SK-N-SH (cell line): ENCODE data around the gene STARD13.

ENCODE experiments used
- EP300 ChIP-seq, 2 experiments: IDR thresholded peaks; 2 replicates each; pipeline versions ENCODE4 v1.4.0 to v1.6.1; 2012; ENCODE audit warnings: borderline replicate concordance in 1 of 2, low read depth in 1 of 2, low read length in 1 of 2
- GABPA ChIP-seq: IDR thresholded peaks from 2 replicates; pipeline ENCODE4 v1.4.0; 2012; ENCODE audit warnings: low read depth, mild to moderate bottlenecking
- IRF3 ChIP-seq: fragments of 150-350 bp; IDR thresholded peaks from 2 replicates; pipeline ENCODE4 v1.6.1; 2016; ENCODE audit warnings: mild to moderate bottlenecking, low read depth, low read length
- MAX ChIP-seq: IDR thresholded peaks from 2 replicates; pipeline ENCODE4 v1.4.0; 2012; ENCODE audit warnings: low read depth
- NFIC ChIP-seq: IDR thresholded peaks from 2 replicates; pipeline ENCODE4 v1.4.0; 2012; ENCODE audit warnings: borderline replicate concordance
- POLR2AphosphoS5 ChIP-seq: IDR thresholded peaks from 2 replicates; pipeline ENCODE4 v1.6.1; 2012; ENCODE audit warnings: low read depth, low read length
- RAD21 ChIP-seq: IDR thresholded peaks from 2 replicates; pipeline ENCODE4 v1.6.1; 2012; ENCODE audit warnings: mild to moderate bottlenecking, low read length
- REST ChIP-seq: IDR thresholded peaks from 2 replicates; pipeline ENCODE4 v1.6.1; 2012; ENCODE audit warnings: mild to moderate bottlenecking, low read depth, low read length, moderate library complexity
- RFX5 ChIP-seq: IDR thresholded peaks from 2 replicates; pipeline ENCODE4 v1.6.1; 2012; ENCODE audit warnings: mild to moderate bottlenecking, improper control_type of control experiment, low read length
- RXRA ChIP-seq: IDR thresholded peaks from 2 replicates; pipeline ENCODE4 v1.4.0; 2012; ENCODE audit warnings: low read depth, mild to moderate bottlenecking, borderline replicate concordance
- YY1 ChIP-seq: IDR thresholded peaks from 2 replicates; pipeline ENCODE4 v1.4.0; 2012; ENCODE audit warnings: low read depth, mild to moderate bottlenecking
- TF ChIP-seq, protein P1 (sequence below): fragments of 200-600 bp; sonication (generic); IDR thresholded peaks from 2 replicates; pipeline ENCODE4 v1.6.1; 2017; ENCODE audit warnings: antibody characterized with exemption, mild to moderate bottlenecking, moderate library complexity
- TF ChIP-seq, protein P2 (sequence below): IDR thresholded peaks from 2 replicates; pipeline ENCODE4 v1.4.0; 2012; ENCODE audit warnings: low read depth, borderline replicate concordance

- TF ChIP-seq, protein P1, sequence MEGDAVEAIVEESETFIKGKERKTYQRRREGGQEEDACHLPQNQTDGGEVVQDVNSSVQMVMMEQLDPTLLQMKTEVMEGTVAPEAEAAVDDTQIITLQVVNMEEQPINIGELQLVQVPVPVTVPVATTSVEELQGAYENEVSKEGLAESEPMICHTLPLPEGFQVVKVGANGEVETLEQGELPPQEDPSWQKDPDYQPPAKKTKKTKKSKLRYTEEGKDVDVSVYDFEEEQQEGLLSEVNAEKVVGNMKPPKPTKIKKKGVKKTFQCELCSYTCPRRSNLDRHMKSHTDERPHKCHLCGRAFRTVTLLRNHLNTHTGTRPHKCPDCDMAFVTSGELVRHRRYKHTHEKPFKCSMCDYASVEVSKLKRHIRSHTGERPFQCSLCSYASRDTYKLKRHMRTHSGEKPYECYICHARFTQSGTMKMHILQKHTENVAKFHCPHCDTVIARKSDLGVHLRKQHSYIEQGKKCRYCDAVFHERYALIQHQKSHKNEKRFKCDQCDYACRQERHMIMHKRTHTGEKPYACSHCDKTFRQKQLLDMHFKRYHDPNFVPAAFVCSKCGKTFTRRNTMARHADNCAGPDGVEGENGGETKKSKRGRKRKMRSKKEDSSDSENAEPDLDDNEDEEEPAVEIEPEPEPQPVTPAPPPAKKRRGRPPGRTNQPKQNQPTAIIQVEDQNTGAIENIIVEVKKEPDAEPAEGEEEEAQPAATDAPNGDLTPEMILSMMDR = no peak
- TF ChIP-seq RXRA (no peak), POLR2AphosphoS5 (no peak), GABPA (no peak), EP300 (IDR thresholded peaks at IDR 0.05; ENCODE audit: borderline replicate concordance in 1 of 2, low read depth in 1 of 2, low read length in 1 of 2) (no peak), YY1 (no peak), NFIC (no peak), MAX (no peak), RFX5 (no peak), IRF3 (no peak), RAD21 (no peak), REST (no peak)
- TF ChIP-seq, protein P2, sequence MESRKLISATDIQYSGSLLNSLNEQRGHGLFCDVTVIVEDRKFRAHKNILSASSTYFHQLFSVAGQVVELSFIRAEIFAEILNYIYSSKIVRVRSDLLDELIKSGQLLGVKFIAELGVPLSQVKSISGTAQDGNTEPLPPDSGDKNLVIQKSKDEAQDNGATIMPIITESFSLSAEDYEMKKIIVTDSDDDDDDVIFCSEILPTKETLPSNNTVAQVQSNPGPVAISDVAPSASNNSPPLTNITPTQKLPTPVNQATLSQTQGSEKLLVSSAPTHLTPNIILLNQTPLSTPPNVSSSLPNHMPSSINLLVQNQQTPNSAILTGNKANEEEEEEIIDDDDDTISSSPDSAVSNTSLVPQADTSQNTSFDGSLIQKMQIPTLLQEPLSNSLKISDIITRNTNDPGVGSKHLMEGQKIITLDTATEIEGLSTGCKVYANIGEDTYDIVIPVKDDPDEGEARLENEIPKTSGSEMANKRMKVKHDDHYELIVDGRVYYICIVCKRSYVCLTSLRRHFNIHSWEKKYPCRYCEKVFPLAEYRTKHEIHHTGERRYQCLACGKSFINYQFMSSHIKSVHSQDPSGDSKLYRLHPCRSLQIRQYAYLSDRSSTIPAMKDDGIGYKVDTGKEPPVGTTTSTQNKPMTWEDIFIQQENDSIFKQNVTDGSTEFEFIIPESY = no peak
Observed at GRCh38 chr13:33218020-33218419, 67.5 kb downstream of the STARD13 start.
